Mesothelial cell of epicardium (in vitro differentiated cells): ENCODE data around the gene NCKAP5. TPM values are rescaled to one million over a fixed set of nuclear protein-coding genes. Genes with fewer than 3 reads are reported as not detected.

Source experiments
- DNase-seq, 2 experiments: peaks; one replicate each; pipeline ENCODE4 v3.0.0; 2021; ENCODE audit warnings: low spot score in 2 of 2; ENCODE audit not compliant: unreplicated experiment in 2 of 2
- H3K27ac Mint-ChIP-seq: 2 replicates; pipeline ENCODE4 v1.8.0; 2021; ENCODE audit warnings: mixed read lengths
- H3K27me3 Mint-ChIP-seq: 2 replicates; pipeline ENCODE4 v1.8.0; 2021; ENCODE audit warnings: low read depth, mixed read lengths
- H3K36me3 Mint-ChIP-seq: 2 replicates; pipeline ENCODE4 v1.8.0; 2021; ENCODE audit warnings: mixed read lengths
- H3K4me1 Mint-ChIP-seq: 2 replicates; pipeline ENCODE4 v1.8.0; 2021; ENCODE audit warnings: mixed read lengths
- H3K4me3 Mint-ChIP-seq: 2 replicates; pipeline ENCODE4 v1.8.0; 2021; ENCODE audit warnings: mild to moderate bottlenecking, moderate library complexity, mixed read lengths
- H3K9me3 Mint-ChIP-seq: 2 replicates; pipeline ENCODE4 v1.8.0; 2021; ENCODE audit warnings: mixed read lengths
- CTCF ChIP-seq: fragments of 200-600 bp; sonication (generic); IDR thresholded peaks from one replicate; pipeline ENCODE4 v1.5.0; 2021; ENCODE audit warnings: antibody characterized with exemption; ENCODE audit not compliant: unreplicated experiment
- total RNA-seq: library from RNA; stranded (reverse); gene quantifications from 3 replicates; pipeline ENCODE4 v1.2.1, GENCODE V29; 2021

The NCKAP5 gene
- total RNA-seq, 1 donor from 2014 or later: 2.1 TPM

- Mint-ChIP-seq H3K4me3 (no peak overlapping the region), H3K9me3 (peaks cover 3% of the 10 kb centered on the region), H3K36me3 (no peaks in the 10 kb centered on the region), H3K4me1 (peaks cover 21% of the 10 kb centered on the region), H3K27ac (no peak overlapping the region), H3K27me3 (peaks cover 14% of the 10 kb centered on the region)
- no peak for TF ChIP-seq CTCF
- DNase-seq: no peak
Observed at GRCh38 chr2:133426791-133427190, 141.5 kb downstream of the NCKAP5 start.

GRCh38 chr2:133425612-133426011 lies 142.7 kb downstream of the NCKAP5 start:
- TF ChIP-seq CTCF: no peak
- H3K27ac Mint-ChIP-seq: no peak overlapping the region
- peaks cover 11% of the 10 kb centered on the region for H3K27me3 Mint-ChIP-seq
- no peak overlapping the region for H3K4me3 Mint-ChIP-seq
- peaks cover 3% of the 10 kb centered on the region for H3K9me3 Mint-ChIP-seq
- H3K4me1 Mint-ChIP-seq: peaks cover 17% of the 10 kb centered on the region
- DNase-seq: no peak
- H3K36me3 Mint-ChIP-seq: no peaks in the 10 kb centered on the region

GRCh38 chr2:133424876-133425275 lies 143.4 kb downstream of the NCKAP5 start:
- Mint-ChIP-seq H3K4me3 (no peak overlapping the region), H3K27ac (no peak overlapping the region), H3K27me3 (peaks cover 6% of the 10 kb centered on the region), H3K36me3 (no peaks in the 10 kb centered on the region), H3K4me1 (peaks cover 17% of the 10 kb centered on the region), H3K9me3 (peaks cover 3% of the 10 kb centered on the region)
- no peak for DNase-seq
- TF ChIP-seq CTCF: no peak

- H3K4me3 Mint-ChIP-seq: no peak overlapping the region
- no peak overlapping the region for H3K27ac Mint-ChIP-seq
- no peak for DNase-seq
- peaks cover 19% of the 10 kb centered on the region for H3K4me1 Mint-ChIP-seq
- H3K27me3 Mint-ChIP-seq: peaks cover 11% of the 10 kb centered on the region
- H3K9me3 Mint-ChIP-seq: no peaks in the 10 kb centered on the region
- no peaks in the 10 kb centered on the region for H3K36me3 Mint-ChIP-seq
- no peak for TF ChIP-seq CTCF
Observed at GRCh38 chr2:133422931-133423351, 145.3 kb downstream of the NCKAP5 start.

- no peak for DNase-seq
- H3K4me3 Mint-ChIP-seq: no peak overlapping the region
- no peaks in the 10 kb centered on the region for H3K9me3 Mint-ChIP-seq
- H3K36me3 Mint-ChIP-seq: no peaks in the 10 kb centered on the region
- H3K4me1 Mint-ChIP-seq: peaks cover 19% of the 10 kb centered on the region
- TF ChIP-seq CTCF: no peak
- H3K27me3 Mint-ChIP-seq: peaks cover 11% of the 10 kb centered on the region
- H3K27ac Mint-ChIP-seq: no peak overlapping the region
Observed at GRCh38 chr2:133421516-133422324, 146.5 kb downstream of the NCKAP5 start.
